GM18502 (cell line): ENCODE measurements around the gene UTP18.
"Not testable (repeated sequence)": the region's sequence is repeated elsewhere in the genome, so short reads cannot be mapped to it uniquely, and the experiment has no call there.

ENCODE experiments used
- ATAC-seq: cut with Tn5 transposase; IDR thresholded peaks from one replicate; pipeline ENCODE4 v1.9.1; 2021; ENCODE audit warnings: mild to moderate bottlenecking; ENCODE audit not compliant: unreplicated experiment, poor library complexity

Gene UTP18

DNA sequence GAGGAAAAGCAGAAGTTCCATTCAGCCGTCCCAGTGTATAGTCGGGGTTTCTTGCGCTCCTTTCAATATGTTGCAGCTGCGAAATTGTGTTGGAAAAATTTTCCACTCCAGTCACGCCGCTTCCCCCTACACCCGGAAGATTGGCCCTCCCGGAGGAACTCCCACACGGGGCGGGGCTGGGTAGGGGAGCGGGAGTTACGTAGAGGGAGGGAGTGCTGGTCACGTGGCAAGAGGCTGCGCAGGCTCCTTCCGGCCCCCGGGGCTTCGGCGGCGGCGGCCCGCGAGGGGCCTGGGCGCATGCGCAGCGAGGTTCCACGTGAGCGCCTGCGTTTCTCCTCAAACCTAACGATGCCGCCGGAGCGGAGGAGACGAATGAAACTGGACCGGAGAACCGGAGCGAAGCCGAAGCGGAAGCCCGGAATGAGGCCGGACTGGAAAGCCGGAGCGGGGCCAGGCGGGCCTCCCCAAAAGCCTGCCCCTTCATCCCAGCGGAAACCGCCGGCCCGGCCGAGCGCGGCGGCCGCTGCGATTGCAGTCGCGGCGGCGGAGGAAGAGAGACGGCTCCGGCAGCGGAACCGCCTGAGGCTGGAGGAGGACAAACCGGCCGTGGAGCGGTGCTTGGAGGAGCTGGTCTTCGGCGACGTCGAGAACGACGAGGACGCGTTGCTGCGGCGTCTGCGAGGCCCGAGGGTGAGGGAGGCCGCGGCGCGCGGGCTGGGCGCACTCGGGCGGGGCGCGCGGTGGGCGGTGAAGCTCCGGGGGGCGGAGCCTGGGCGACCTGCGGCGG is at the start of gene UTP18:
Gene UTP18, plus strand, starts transcription at position 310 of the 787 bp plus-strand sequence. Its CDS starts 39 bp downstream, at position 349.
- ATAC-seq = peak; percentile 80

DNA sequence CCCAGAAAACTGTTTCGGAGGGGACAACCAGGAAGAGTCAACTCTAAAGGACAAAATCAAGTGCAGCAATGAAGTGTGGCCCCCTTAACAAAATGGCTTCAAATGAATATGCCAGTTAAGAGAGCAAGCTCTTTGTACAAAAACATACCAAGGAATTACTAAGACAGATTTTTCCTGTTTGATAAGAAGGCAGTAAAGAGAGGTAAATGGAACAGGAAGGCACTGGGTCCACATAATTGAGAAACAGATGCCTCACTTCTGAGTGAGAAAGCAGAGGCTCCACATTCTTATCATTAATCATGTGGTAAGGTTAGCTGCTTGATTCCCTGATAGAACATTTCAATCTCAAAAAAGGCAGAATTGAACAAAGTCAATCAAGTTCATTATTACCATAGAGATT is 45.4 kb upstream of the UTP18 start:
- ATAC-seq = no peak

DNA sequence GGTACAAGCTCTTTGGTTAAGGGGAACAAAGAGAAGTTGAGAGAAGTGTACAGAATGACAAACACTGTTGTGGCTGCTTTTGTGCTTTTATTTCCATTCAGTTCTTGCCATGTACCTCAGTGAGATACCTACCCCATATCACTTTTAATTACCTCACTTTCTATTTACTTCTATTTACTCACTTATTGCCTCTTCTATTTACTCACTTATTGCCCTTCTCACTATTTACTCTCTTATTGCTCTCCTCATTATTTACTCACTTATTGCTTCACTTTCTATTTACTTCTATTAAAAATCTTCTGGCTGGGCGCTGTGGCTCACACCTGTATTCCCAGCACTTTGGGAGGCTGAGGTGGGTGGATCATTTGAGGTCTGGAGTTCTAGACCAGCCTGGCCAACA is 42.4 kb upstream of the UTP18 start:
- no peak for ATAC-seq

DNA sequence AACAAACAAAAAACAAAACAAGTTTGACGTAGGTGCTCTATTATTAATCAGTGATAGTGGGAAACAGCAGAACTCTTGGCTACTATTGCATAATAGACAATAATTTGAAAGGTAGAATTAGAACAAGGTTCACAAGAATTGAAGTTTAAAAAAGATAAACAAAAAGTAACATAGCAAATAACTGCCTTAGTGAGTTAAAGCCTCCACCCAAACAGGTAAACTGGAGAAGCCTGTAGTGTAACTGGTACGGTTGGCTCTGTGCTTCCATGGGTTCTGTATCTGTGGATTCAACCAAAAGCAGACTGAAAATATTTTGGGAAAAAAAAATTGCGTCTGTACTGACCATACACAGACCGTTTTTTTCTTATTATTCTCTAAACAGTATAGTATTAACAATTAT is 39.0 kb upstream of the UTP18 start:
- no peak for ATAC-seq

DNA sequence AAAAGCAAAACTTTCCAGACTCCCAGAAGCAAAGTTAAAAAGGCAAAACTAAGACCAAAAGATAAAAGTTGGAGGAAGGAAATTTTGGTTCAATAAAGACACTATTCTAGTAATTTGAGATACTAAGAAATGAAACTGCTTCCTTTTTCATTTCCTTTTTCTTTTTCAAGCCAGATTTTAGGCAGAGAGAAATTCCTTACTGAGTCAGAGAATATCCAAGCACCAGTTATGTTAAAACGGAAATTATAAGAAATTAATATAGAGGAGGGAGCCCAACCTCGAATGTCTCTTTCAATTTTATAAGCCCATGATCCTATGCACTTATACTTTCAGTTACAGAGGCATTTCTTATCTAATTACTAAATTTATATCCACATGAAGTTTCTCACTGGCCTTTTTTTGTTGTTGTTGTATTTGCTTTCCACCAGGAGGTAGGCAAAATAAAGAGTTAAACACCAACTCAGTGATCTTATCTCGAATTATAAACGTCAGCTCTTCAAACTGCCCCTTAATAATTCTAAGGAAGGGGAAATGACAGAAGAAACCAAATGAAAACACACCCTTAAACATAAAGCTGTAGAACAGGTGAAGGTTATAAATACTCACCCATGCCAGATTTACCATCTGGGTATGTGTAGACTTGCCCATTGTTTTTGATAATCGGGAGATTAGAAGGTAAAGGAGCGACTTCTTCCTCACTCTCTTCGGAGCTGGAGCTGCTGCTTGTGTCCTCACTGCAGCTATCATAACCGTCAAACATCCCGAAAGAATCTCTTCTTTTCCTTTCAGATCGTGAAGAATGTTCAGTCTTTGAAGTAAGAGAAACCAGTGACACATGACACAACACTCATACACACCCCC is 35.7 kb upstream of the UTP18 start:
- ATAC-seq = no peak

DNA sequence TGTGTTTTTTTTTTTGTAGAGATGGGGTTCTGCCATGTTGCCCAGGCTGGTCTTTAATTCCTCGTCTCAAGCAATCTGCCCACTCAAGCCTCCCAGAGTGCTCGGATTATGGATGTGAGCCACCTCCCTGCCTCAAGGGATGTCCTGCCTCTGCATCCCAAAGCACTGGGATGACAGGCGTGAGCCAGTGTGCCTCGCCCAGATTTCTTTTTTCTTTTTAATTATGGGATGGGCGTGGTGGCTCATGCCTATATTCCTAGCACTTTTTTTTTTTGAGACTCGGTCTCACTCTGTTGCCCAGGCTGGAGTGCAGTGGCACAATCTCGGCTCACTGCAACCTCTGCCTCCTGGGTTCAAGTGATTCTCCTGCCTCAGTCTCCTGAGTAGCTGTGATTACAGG is 34.8 kb upstream of the UTP18 start:
- ATAC-seq = not testable (repeated sequence)

DNA sequence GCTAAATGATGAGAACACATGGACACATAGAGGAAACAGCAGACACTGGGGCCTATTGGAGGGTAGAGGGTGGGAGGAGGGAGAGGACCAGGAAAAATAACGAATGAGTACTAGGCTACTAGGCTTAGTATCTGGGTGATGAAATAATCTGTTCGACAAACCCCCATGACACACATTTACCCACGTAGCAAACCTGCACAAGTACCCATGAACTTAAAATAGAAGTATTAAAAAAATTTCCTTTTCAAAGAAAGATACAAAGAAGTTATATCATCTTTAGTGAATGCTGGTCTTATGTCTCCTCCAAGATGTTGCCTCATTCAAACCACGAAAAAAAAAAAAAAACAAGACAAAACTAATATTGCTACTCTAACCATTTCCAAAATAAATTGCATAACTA is 32.2 kb upstream of the UTP18 start:
- ATAC-seq = no peak

DNA sequence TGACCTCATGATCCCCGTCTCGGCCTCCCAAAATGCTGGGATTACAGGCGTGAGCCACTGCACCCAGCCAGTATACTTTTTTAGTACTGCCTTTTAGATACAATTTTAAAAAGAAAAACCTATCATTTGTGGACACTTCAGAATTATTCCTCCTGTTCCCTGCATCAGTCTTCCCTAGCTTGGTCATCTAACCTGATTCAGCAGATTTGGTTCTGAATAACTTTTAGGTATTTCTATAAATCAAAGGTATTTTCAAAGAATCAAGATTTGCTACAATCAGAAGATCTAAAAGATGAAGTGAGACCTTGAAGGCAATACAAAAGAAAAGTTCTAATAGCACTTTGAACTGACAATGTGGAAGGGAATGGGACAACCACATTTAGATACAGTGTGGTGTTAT is 30.5 kb upstream of the UTP18 start:
- no peak for ATAC-seq

DNA sequence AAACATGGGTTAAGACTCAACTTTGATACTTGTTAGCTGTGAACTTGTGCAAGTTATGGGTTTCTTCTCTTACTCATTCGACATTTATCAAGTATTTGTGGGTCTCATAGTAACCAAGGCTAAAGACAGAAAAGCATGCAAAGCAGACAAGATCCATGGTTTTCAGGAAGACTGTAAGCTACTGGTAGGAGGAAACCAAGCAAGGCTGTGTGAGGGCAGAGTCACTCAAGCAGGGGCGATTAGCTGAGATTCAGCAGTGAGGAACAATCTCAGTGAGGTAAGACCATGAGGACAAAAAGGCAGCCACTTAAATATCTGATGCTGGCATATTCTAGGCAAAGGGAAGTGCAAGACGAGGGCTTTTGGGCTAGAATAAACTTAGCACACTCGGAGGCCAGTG is 30.0 kb upstream of the UTP18 start:
- ATAC-seq = peak; percentile 63

DNA sequence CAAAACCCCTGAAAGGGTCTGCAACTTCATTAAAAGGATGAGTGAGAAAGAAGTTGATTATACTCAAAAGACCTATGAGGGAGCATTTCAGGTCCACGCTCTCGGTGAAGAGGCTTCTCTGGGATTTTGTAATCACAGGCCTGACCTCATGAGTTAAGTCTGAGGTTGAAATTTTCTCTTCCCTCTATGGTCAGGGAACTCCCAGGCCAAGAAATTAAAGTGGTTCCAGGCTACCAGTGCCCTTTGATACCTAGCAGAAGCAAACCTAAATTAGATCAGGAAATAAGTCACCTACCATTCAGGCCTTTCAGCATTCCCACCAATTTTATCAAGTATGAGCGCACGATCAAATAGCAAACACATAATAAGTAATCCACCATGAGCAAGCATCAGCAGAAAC is 28.3 kb upstream of the UTP18 start:
- no peak for ATAC-seq

DNA sequence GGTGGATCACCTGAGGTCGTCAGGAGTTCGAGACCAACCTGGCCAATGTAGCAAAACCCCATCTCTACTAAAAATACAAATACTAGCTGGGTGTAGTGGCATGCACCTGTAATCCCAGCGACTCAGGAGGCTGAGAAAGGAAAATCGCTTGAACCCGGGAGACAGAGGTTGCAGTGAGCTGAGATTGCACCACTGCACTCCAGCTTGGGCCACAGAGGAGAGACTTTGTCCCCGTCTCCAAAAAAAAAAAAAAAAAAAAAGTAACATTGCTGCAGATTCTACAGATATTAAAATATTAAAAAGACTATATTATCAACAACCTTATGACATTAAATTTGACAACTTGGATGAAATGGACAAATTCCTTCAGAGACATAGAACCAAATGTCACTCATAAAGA is 26.2 kb upstream of the UTP18 start:
- ATAC-seq = no peak

DNA sequence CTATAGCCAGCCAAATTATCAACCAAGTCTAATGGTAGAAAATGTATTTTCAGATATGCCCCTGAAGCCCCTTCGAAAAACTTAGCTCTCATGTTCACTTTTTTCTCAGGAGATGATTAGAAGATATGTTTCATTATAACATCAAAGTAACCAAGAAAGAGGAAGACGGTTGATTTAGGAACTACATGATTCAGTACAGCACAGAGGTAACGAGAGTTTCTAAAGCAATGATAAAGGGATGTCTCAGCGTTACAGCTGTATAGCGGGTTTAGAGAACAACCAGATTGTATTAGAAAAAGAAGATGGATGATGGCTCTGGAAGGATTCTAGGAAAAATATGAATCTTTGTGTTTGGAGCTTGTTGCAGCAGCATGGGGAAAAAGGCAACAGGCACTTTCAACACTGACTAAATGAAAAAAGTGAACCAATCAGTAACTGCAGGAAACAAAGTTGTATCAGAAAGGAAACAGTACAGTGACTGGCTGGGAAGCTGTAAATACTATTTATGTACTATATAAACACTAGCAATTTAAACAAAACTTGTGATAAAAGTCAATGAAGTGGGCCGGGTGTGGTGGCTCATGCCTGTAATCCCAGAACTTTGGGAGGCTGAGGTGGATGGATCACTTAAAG is 22.0 kb upstream of the UTP18 start:
- peak; percentile 81 for ATAC-seq

DNA sequence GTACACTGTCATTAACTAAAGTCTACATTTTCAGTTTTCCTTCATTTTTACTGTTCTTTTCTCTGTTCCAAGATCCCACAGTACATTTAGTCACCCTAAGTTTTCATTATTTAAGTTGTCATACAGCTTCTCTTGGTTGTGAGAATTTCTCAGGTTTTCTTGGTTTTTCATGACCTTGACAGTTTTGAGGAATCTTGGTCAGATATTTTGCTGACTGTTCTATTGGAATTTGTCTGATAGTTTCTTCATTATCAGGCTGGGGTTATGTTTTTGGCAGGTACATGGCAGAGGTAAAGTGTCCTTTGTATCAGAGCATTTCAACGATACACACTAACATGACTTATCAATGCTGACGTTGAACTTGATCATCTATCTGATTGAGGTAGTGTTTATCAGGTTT is 20.1 kb upstream of the UTP18 start:
- no peak for ATAC-seq

DNA sequence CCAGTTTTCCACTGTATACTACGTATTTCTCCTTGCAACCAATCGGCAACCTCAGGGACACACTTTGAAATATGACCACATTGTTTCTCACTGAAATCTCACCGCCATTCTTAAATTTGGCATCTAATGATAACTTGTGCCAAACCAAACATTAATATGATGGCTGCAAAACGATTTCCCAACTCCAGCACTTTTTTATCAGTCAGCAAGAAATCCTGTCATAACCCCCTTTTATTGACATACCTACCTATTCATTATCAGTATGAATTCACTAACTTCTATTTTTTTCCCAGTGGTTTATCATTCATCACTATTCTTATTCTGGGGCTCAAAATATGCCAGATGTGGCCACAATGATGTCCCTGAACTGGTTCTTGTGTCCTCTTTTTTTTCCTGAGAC is 16.3 kb upstream of the UTP18 start:
- no peak for ATAC-seq

DNA sequence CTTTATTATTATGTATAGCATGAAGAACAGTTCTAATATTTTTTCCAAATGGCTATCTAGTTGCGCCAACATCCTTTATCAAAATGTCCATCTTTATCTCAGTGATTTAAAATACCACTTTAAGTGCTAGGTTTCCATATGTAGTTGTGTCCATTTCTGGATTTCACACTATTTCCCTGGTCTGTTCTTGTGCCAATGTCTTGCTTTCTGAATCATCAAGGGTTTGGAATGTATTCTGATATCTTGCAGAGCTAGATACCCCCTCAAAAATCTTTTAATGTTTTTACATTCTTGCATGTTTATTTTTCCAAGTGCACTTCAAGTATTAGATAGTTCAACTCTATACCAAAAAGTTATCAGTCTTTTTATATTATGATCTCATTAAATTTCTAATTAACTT is 14.8 kb upstream of the UTP18 start:
- ATAC-seq = no peak

DNA sequence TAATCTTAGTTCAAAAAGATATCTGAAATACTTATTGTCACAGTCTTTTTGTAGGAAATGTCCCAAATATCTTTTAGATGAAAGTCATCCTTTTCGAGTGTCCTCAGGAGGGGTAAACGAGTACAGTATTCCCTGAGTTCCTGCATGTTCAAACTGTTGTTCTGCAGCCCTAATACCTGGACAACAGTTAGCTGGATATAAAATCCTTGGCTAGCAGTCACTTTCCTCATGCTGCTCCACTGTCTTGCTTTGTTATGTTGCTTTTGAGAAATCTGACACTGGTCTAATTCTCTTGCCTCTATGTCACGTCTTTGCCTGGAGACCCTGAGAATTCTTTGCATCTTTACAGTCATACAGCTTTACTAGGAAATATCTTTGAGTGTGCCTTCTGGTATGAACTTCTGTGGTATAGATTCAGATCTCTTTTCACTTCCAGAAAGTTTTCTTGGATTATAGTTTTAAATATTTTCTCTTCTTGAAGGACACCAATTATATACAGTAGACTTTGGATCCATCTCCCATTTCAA is 10.0 kb upstream of the UTP18 start:
- no peak for ATAC-seq

DNA sequence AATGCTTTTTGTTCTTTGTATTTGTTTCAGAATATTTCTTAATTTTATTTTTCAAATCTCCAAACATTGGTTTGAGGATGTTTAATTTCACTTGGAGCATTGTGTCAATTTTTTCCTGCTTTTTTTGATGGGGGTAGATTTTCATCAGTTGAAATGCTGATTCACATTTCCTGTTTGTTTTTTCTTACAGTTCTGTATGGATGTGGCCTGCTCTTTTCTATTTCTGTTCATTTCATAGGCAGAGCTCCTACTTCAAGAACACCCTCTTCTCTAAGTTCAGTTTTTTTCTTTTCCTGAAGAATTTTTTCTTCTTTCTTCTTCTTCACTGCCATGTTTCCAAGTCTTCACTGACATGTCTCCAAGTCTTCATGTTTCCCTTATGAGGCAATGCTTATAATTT is 9.3 kb upstream of the UTP18 start:
- no peak for ATAC-seq

DNA sequence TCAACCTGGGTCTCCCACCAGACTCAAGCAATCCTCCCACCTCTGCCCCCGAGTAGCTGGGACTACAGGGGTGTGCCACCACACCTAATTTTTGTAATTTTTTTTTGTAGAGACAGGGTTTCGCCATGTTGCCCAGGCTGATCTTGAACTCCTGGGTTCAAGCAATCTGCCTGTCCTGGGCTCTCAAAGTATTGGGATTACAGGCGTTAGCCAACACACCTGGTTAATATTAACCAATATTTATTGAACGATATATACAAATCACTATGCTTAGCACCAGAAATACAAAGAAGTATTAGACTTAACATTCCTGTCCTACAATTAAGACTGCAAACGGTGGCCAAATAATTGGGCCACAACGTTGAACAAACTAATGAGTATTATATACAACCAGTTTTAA is 4.7 kb upstream of the UTP18 start:
- ATAC-seq = no peak

DNA sequence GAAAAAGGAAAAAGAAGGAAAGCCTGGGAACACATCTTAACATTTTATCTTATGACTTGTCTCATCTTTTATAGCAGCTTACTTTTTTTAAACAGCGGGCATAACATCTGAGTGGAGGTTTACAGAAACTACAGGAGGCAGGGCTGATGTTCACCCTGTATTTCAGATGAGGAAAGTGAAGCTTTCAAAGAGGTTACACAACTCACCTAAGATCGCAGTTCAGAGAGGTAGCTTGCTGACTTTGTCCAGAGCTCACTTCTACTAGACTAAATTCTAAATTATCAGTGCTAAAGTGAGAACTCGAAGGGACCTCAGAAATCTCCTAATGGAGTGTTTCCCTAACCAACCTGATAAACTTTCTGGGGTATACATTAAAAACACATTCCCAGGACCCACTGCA is 4.2 kb upstream of the UTP18 start:
- no peak for ATAC-seq

DNA sequence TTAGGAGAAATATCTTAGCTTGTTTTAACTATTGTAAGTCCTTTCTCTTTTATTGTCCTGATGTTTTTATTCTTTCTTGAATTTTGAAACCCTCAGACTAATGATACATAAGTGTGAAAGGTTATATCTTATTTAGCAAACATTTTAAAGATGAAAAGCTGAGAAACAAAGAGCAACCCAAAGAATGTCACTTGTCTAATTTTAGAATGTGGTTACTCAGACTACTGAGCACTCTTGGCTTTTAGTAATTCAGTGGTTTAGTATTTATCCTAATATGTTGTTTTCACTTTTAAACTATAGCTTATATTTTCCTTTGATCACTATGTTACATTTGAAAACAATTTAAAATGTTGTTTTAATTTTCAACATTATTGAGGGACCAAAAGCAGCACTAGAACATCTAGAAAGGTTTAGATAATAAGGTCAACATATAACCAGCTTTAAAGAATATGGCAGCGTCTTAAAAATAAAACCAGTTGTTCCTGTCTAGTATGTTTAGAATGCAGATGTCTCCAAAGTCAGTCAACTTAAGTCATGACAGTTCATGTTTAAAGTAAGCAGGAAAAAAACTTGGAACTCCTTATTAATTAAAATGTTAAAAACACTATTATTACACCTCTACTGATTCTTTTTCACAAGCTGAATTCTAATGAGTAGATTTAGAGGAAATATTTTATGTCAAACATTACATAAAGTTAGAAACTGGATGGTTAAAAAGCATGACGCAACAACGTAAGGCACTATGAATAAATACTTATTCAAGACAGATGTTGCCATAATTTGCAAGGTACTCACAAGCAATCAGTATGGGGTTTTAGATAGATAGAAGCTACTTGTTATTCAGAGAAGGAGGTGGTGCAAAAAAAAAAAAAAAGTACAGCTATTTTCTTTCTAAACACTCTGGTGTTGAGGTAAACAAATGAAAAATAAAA is 2.9 kb upstream of the UTP18 start:
- ATAC-seq = no peak
